ENCODE measurements around the gene EYA4.

Gene EYA4

GRCh38 chr6:133415262-133415661 lies 174.1 kb downstream of the EYA4 start:
- WGBS (ENCODE audit: extremely low coverage, insufficient coverage, insufficient read length), result no CpG with 5 or more reads among the region's 5 CpGs
- Histone ChIP-seq H3K14ac (ENCODE audit: low read length) (no peak overlapping the region), H4K91ac (ENCODE audit: low read depth, low read length) (no peak overlapping the region), H4K8ac (ENCODE audit: low read depth, low read length) (no peak overlapping the region), H3K4ac (ENCODE audit: low read depth, low read length) (no peak overlapping the region), H3K9me3 (ENCODE audit: insufficient read depth, low read depth, low read length) (no peaks in the 10 kb centered on the region), H3K9ac (ENCODE audit: low read length) (no peak overlapping the region), H3K79me1 (ENCODE audit: low read length) (no peaks in the 10 kb centered on the region), H3K4me2 (ENCODE audit: low read length) (no peak overlapping the region), H3K4me1 (ENCODE audit: control insufficient read depth in 1 of 2, insufficient read depth in 2 of 2, low read length in 2 of 2) (no peaks in the 10 kb centered on the region), H3K27ac (ENCODE audit: low read depth, low read length) (no peak overlapping the region), H2AK5ac (ENCODE audit: low read length) (no peak overlapping the region), H3K27me3 (ENCODE audit: insufficient read depth, low read length) (no peaks in the 10 kb centered on the region), H2AFZ (ENCODE audit: insufficient read depth, low read length, poor library complexity) (no peak overlapping the region), H3K18ac (ENCODE audit: low read length) (no peak overlapping the region), H3K79me2 (ENCODE audit: control insufficient read depth, insufficient read depth, low read length, poor library complexity) (no peaks in the 10 kb centered on the region), H2BK12ac (ENCODE audit: low read length) (no peak overlapping the region), H3K4me3 (ENCODE audit: low read depth, low read length) (no peak overlapping the region), H3K36me3 (ENCODE audit: control insufficient read depth in 1 of 2, insufficient read depth in 2 of 2, low read length in 2 of 2) (no peaks in the 10 kb centered on the region), H2BK5ac (ENCODE audit: low read depth, low read length, poor library complexity) (no peak overlapping the region), H2BK120ac (ENCODE audit: insufficient read depth, low read length, poor library complexity) (no peak overlapping the region), H4K12ac (ENCODE audit: low read depth, low read length) (no peak overlapping the region), H3K23ac (ENCODE audit: low read length) (no peak overlapping the region)
- no peak for DNase-seq

GRCh38 chr6:133418108-133418507 lies 177.0 kb downstream of the EYA4 start:
- no peak overlapping the region for H3K14ac ChIP-seq (ENCODE audit: low read length)
- no peaks in the 10 kb centered on the region for H3K4me1 ChIP-seq (ENCODE audit: control insufficient read depth in 1 of 2, insufficient read depth in 2 of 2, low read length in 2 of 2)
- no peak overlapping the region for H2AK5ac ChIP-seq (ENCODE audit: low read length)
- no peak overlapping the region for H2BK5ac ChIP-seq (ENCODE audit: low read depth, low read length, poor library complexity)
- H4K91ac ChIP-seq (ENCODE audit: low read depth, low read length), result no peak overlapping the region
- no peak for DNase-seq
- H3K9me3 ChIP-seq (ENCODE audit: insufficient read depth, low read depth, low read length), result no peaks in the 10 kb centered on the region
- no peaks in the 10 kb centered on the region for H3K79me2 ChIP-seq (ENCODE audit: control insufficient read depth, insufficient read depth, low read length, poor library complexity)
- no peak overlapping the region for H4K12ac ChIP-seq (ENCODE audit: low read depth, low read length)
- H3K4ac ChIP-seq (ENCODE audit: low read depth, low read length), result no peak overlapping the region
- H3K4me3 ChIP-seq (ENCODE audit: low read depth, low read length), result no peak overlapping the region
- no peak overlapping the region for H3K9ac ChIP-seq (ENCODE audit: low read length)
- H3K27me3 ChIP-seq (ENCODE audit: insufficient read depth, low read length), result no peaks in the 10 kb centered on the region
- H3K23ac ChIP-seq (ENCODE audit: low read length), result no peak overlapping the region
- no peak overlapping the region for H2BK120ac ChIP-seq (ENCODE audit: insufficient read depth, low read length, poor library complexity)
- H3K18ac ChIP-seq (ENCODE audit: low read length), result no peak overlapping the region
- no peak overlapping the region for H2BK12ac ChIP-seq (ENCODE audit: low read length)
- no peaks in the 10 kb centered on the region for H3K36me3 ChIP-seq (ENCODE audit: control insufficient read depth in 1 of 2, insufficient read depth in 2 of 2, low read length in 2 of 2)
- no peak overlapping the region for H4K8ac ChIP-seq (ENCODE audit: low read depth, low read length)
- no peak overlapping the region for H2AFZ ChIP-seq (ENCODE audit: insufficient read depth, low read length, poor library complexity)
- no CpG with 5 or more reads among the region's 2 CpGs for WGBS (ENCODE audit: extremely low coverage, insufficient coverage, insufficient read length)
- no peak overlapping the region for H3K27ac ChIP-seq (ENCODE audit: low read depth, low read length)
- H3K4me2 ChIP-seq (ENCODE audit: low read length), result no peak overlapping the region
- H3K79me1 ChIP-seq (ENCODE audit: low read length), result no peaks in the 10 kb centered on the region

GRCh38 chr6:133423242-133423641 lies 182.1 kb downstream of the EYA4 start:
- WGBS (ENCODE audit: extremely low coverage, insufficient coverage, insufficient read length), result no CpG with 5 or more reads among the region's 2 CpGs
- H3K4me1 ChIP-seq (ENCODE audit: control insufficient read depth in 1 of 2, insufficient read depth in 2 of 2, low read length in 2 of 2), result no peaks in the 10 kb centered on the region

DNA sequence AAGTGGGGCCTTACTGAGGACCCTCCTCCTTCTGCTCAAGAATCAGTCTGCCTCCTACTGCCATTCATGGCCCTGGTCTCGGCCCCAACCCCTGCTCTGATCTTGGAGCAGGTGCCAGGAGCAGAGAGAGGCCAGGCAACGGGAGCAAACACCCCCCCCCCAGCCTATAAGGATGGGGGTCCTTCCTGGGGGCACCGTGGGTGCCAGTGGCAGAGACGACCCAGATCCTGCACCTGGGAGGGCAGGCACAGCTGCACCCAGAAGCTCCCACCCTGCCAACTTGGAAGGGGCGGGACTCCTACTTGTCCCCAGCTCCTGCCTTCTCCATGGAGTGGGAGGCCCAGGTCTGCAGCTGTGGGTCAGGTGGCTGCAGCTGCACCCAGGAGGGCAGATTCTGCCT lies 183.2 kb downstream of the EYA4 start:
- H3K79me1 ChIP-seq (ENCODE audit: low read length), result no peaks in the 10 kb centered on the region
- H3K27me3 ChIP-seq (ENCODE audit: insufficient read depth, low read length), result no peaks in the 10 kb centered on the region
- H3K4me3 ChIP-seq (ENCODE audit: low read depth, low read length), result no peak overlapping the region
- H4K12ac ChIP-seq (ENCODE audit: low read depth, low read length), result no peak overlapping the region
- no peak overlapping the region for H3K4me2 ChIP-seq (ENCODE audit: low read length)
- H4K91ac ChIP-seq (ENCODE audit: low read depth, low read length), result no peak overlapping the region
- no peak overlapping the region for H3K4ac ChIP-seq (ENCODE audit: low read depth, low read length)
- no peak overlapping the region for H2AK5ac ChIP-seq (ENCODE audit: low read length)
- no peaks in the 10 kb centered on the region for H3K9me3 ChIP-seq (ENCODE audit: insufficient read depth, low read depth, low read length)
- no peak overlapping the region for H4K8ac ChIP-seq (ENCODE audit: low read depth, low read length)
- H3K23ac ChIP-seq (ENCODE audit: low read length), result no peak overlapping the region
- WGBS (ENCODE audit: extremely low coverage, insufficient coverage, insufficient read length), result no CpG with 5 or more reads among the region's 5 CpGs
- no peak overlapping the region for H2BK12ac ChIP-seq (ENCODE audit: low read length)
- H3K4me1 ChIP-seq (ENCODE audit: control insufficient read depth in 1 of 2, insufficient read depth in 2 of 2, low read length in 2 of 2), result no peaks in the 10 kb centered on the region
- H3K14ac ChIP-seq (ENCODE audit: low read length), result no peak overlapping the region
- no peak overlapping the region for H3K18ac ChIP-seq (ENCODE audit: low read length)
- H2BK120ac ChIP-seq (ENCODE audit: insufficient read depth, low read length, poor library complexity), result no peak overlapping the region
- no peak overlapping the region for H3K27ac ChIP-seq (ENCODE audit: low read depth, low read length)
- H3K9ac ChIP-seq (ENCODE audit: low read length), result no peak overlapping the region
- H3K36me3 ChIP-seq (ENCODE audit: control insufficient read depth in 1 of 2, insufficient read depth in 2 of 2, low read length in 2 of 2), result no peaks in the 10 kb centered on the region
- H3K79me2 ChIP-seq (ENCODE audit: control insufficient read depth, insufficient read depth, low read length, poor library complexity), result no peaks in the 10 kb centered on the region
- no peak for DNase-seq
- H2AFZ ChIP-seq (ENCODE audit: insufficient read depth, low read length, poor library complexity), result no peak overlapping the region
- H2BK5ac ChIP-seq (ENCODE audit: low read depth, low read length, poor library complexity), result no peak overlapping the region

More at GRCh38 chr6:133423242-133423641, 182.1 kb downstream of the EYA4 start:
- no peak overlapping the region for H2BK12ac ChIP-seq (ENCODE audit: low read length)
- H3K23ac ChIP-seq (ENCODE audit: low read length), result no peak overlapping the region
- no peak overlapping the region for H4K91ac ChIP-seq (ENCODE audit: low read depth, low read length)
- H3K4ac ChIP-seq (ENCODE audit: low read depth, low read length), result no peak overlapping the region
- no peaks in the 10 kb centered on the region for H3K79me2 ChIP-seq (ENCODE audit: control insufficient read depth, insufficient read depth, low read length, poor library complexity)
- H3K36me3 ChIP-seq (ENCODE audit: control insufficient read depth in 1 of 2, insufficient read depth in 2 of 2, low read length in 2 of 2), result no peaks in the 10 kb centered on the region
- no peak overlapping the region for H3K14ac ChIP-seq (ENCODE audit: low read length)
- H3K18ac ChIP-seq (ENCODE audit: low read length), result no peak overlapping the region
- no peak overlapping the region for H2AK5ac ChIP-seq (ENCODE audit: low read length)
- no peak overlapping the region for H2BK5ac ChIP-seq (ENCODE audit: low read depth, low read length, poor library complexity)
- H3K27ac ChIP-seq (ENCODE audit: low read depth, low read length), result no peak overlapping the region
- H3K9me3 ChIP-seq (ENCODE audit: insufficient read depth, low read depth, low read length), result no peaks in the 10 kb centered on the region
- no peak overlapping the region for H3K4me2 ChIP-seq (ENCODE audit: low read length)
- H3K79me1 ChIP-seq (ENCODE audit: low read length), result no peaks in the 10 kb centered on the region
- no peak overlapping the region for H3K4me3 ChIP-seq (ENCODE audit: low read depth, low read length)
- H2AFZ ChIP-seq (ENCODE audit: insufficient read depth, low read length, poor library complexity), result no peak overlapping the region
- H3K27me3 ChIP-seq (ENCODE audit: insufficient read depth, low read length), result no peaks in the 10 kb centered on the region
- no peak overlapping the region for H3K9ac ChIP-seq (ENCODE audit: low read length)
- H4K12ac ChIP-seq (ENCODE audit: low read depth, low read length), result no peak overlapping the region
- H2BK120ac ChIP-seq (ENCODE audit: insufficient read depth, low read length, poor library complexity), result no peak overlapping the region
- no peak overlapping the region for H4K8ac ChIP-seq (ENCODE audit: low read depth, low read length)
- DNase-seq, result no peak
